ENCODE measurements around the gene RPS21.

DNA sequence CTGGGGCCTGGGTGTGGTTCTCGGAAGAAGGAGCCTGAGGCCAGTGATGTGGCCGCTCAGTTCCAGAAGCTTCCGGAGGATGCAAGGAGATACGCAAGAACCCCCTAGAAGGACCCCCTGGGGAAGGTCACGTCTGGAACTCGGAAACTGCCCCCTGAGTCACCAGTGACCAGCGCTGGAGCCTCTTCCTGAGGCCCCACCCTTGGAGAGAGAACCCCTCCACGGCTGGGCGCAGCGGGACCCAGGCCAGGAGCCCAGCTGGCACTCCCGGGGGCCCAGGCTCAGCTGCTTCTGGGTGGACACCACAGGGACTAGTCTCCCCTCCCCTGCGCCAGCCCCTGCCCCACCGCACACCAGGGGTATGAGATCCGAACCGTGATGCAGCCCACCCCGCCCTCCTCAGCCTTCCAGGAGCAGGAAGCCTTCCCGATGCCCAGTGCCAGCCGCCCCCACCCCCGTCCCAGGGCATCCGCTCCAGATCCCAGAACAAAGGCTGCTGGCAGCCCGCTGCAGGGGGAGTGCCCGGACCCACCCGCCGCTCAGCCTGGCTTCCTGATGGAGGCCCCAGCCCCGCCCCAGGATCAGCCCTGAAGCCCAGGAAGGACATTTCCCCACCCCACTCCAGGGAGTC, 27.3 kb upstream of the RPS21 start:
- no peak for TF ChIP-seq POLR2A (IDR thresholded peaks at IDR 0.05; ENCODE audit: borderline replicate concordance, extremely low read depth, insufficient read depth, insufficient read length)
- TF ChIP-seq, protein P1, sequence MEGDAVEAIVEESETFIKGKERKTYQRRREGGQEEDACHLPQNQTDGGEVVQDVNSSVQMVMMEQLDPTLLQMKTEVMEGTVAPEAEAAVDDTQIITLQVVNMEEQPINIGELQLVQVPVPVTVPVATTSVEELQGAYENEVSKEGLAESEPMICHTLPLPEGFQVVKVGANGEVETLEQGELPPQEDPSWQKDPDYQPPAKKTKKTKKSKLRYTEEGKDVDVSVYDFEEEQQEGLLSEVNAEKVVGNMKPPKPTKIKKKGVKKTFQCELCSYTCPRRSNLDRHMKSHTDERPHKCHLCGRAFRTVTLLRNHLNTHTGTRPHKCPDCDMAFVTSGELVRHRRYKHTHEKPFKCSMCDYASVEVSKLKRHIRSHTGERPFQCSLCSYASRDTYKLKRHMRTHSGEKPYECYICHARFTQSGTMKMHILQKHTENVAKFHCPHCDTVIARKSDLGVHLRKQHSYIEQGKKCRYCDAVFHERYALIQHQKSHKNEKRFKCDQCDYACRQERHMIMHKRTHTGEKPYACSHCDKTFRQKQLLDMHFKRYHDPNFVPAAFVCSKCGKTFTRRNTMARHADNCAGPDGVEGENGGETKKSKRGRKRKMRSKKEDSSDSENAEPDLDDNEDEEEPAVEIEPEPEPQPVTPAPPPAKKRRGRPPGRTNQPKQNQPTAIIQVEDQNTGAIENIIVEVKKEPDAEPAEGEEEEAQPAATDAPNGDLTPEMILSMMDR (IDR thresholded peaks at IDR 0.05 in 2 of 3, conservative IDR thresholded peaks at IDR 0.05 in 1 of 3; ENCODE audit: borderline replicate concordance in 1 of 3, insufficient read depth in 1 of 3, low read depth in 2 of 3, low read length in 2 of 3), result no peak
- TF ChIP-seq EZH2 (IDR thresholded peaks at IDR 0.05), result no peak
- TF ChIP-seq, protein P2, sequence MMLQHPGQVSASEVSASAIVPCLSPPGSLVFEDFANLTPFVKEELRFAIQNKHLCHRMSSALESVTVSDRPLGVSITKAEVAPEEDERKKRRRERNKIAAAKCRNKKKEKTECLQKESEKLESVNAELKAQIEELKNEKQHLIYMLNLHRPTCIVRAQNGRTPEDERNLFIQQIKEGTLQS (IDR thresholded peaks at IDR 0.05), result no peak

All from HCT116 (cell line).